Sigmoid colon (tissue), 7 donors: ENCODE results near the gene SIAH1. TPM values are rescaled to one million over a fixed set of nuclear protein-coding genes. Genes with fewer than 3 reads are reported as not detected.
"Not testable (repeated sequence)": the region's sequence is repeated elsewhere in the genome, so short reads cannot be mapped to it uniquely, and the experiment has no call there.

Experiments used
- DNase-seq: peaks from one replicate; pipeline ENCODE4 v3.0.0-alpha.2; 2019
- H3K27ac ChIP-seq, 4 donors: fragments of 200-600 bp; sonication (generic); one replicate each; pipeline ENCODE4 v1.5.1; 2016 to 2019; ENCODE audit warnings: mild to moderate bottlenecking in 1 of 4
- H3K27me3 ChIP-seq, 3 donors: fragments of 200-600 bp; sonication (generic); one replicate each; pipeline ENCODE4 v1.5.1; 2019; ENCODE audit warnings: mild to moderate bottlenecking in 1 of 3
- H3K36me3 ChIP-seq, 4 donors: fragments of 200-600 bp; sonication (generic); one replicate each; pipeline ENCODE4 v1.5.1; 2016 to 2019
- H3K4me1 ChIP-seq, 4 donors: fragments of 200-600 bp; sonication (generic); one replicate each; pipeline ENCODE4 v1.5.1; 2017 to 2019
- H3K4me3 ChIP-seq, 4 donors: fragments of 200-600 bp; sonication (generic); one replicate each; pipeline ENCODE4 v1.5.1; 2017 to 2019; ENCODE audit warnings: mild to moderate bottlenecking in 2 of 4, moderate library complexity in 1 of 4
- H3K9me3 ChIP-seq, 4 donors: fragments of 200-600 bp in 3 of 4; sonication (generic) in 3 of 4; one replicate each; pipeline versions ENCODE4 v1.5.1 to v1.6.1; 2013 to 2019
- CTCF ChIP-seq, 4 experiments: fragments of 450-650 bp in 3 of 4; fragments of 200-600 bp in 1 of 4; IDR thresholded peaks; one replicate each; pipeline ENCODE4 v1.5.1; 2016 to 2019; ENCODE audit warnings: antibody characterized with exemption in 4 of 4, mild to moderate bottlenecking in 3 of 4, moderate library complexity in 2 of 4
- EP300 ChIP-seq, 4 donors: sonication (generic); formaldehyde crosslinking; IDR thresholded peaks; one replicate each; pipeline ENCODE4 v1.6.1; 2017; ENCODE audit warnings: antibody characterized with exemption in 4 of 4
- POLR2A ChIP-seq, 2 donors: fragments of 450-650 bp; IDR thresholded peaks; one replicate each; pipeline ENCODE4 v1.6.1; 2016; ENCODE audit warnings: antibody characterized with exemption in 2 of 2, mild to moderate bottlenecking in 2 of 2, moderate library complexity in 2 of 2
- POLR2AphosphoS5 ChIP-seq, 4 donors: sonication (generic); formaldehyde crosslinking; IDR thresholded peaks; one replicate each; pipeline ENCODE4 v1.6.1; 2017; ENCODE audit warnings: antibody characterized with exemption in 4 of 4
- WGBS, 2 donors: extraction: QIAGEN DNeasy Blood & Tissue Kit; methylation state at CpG; one replicate each; pipeline ENCODE4 v1.1.7; 2013; 5-methylcytosine and 5-hydroxymethylcytosine counted together
- intact Hi-C: fragments of 100-400 bp; cut with DNase I; formaldehyde crosslinking; loops from one replicate; pipeline ENCODE4 v1.15.1; 2023
- polyA plus RNA-seq, 3 donors: library from polyadenylated mRNA; stranded (reverse); fragments of 200-250 nt; gene quantifications; one replicate each; pipeline ENCODE4 v1.2.3, GENCODE V29; 2013
- total RNA-seq, 4 donors: library from RNA; depleted of rRNA; stranded (reverse); fragments of >200 nt; gene quantifications; one replicate each; pipeline ENCODE4 v1.1.0, GENCODE V29; 2016
- donor health status: healthy with polysubstance abuse.
- donor health status: Bipolar disorder and iron deficiency.
- donor health status: healthy.

The SIAH1 gene
- total and polyA plus RNA-seq, 7 donors, result 18.1 to 37.4 (median 25.5) TPM

- no peak overlapping the region for H3K4me3 ChIP-seq
- DNase-seq, result no peak
- intact Hi-C loops, result no loop called here
- no peak overlapping the region for H3K27ac ChIP-seq
- TF ChIP-seq POLR2AphosphoS5 (IDR thresholded peaks at IDR 0.05) (no peak), POLR2A (IDR thresholded peaks at IDR 0.05) (no peak), EP300 (IDR thresholded peaks at IDR 0.05) (no peak), CTCF (IDR thresholded peaks at IDR 0.05) (no peak)
- no peaks in the 10 kb centered on the region for H3K27me3 ChIP-seq
- peaks cover 0 to 9% (median 1%) of the 10 kb centered on the region in 4 donors for H3K36me3 ChIP-seq
- WGBS, 2 donors, result 86 to 87% methylated on average over 2 of the region's 2 CpGs
- H3K9me3 ChIP-seq, result no peaks in the 10 kb centered on the region
- H3K4me1 ChIP-seq, result peaks cover 0 to 13% (median 3%) of the 10 kb centered on the region in 4 donors
Measured at GRCh38 chr16:48321317-48322036, 63.7 kb downstream of the SIAH1 start.

GRCh38 chr16:48318630-48319029 lies 66.6 kb downstream of the SIAH1 start:
- no peak for DNase-seq
- WGBS, 2 donors, result 51 to 81% methylated on average over 4 of the region's 4 CpGs
- H3K4me3 ChIP-seq, result no peak overlapping the region
- intact Hi-C loops, result no loop called here
- H3K36me3 ChIP-seq, result peaks cover 0 to 15% (median 1%) of the 10 kb centered on the region in 4 donors
- H3K9me3 ChIP-seq, result no peaks in the 10 kb centered on the region
- TF ChIP-seq POLR2A (IDR thresholded peaks at IDR 0.05), result no peak
- TF ChIP-seq EP300 (IDR thresholded peaks at IDR 0.05), result no peak
- TF ChIP-seq POLR2AphosphoS5 (IDR thresholded peaks at IDR 0.05), result no peak
- TF ChIP-seq CTCF (IDR thresholded peaks at IDR 0.05), result no peak
- peaks cover 0 to 9% (median 2%) of the 10 kb centered on the region in 4 donors for H3K4me1 ChIP-seq
- peak overlapping the region in 1 of 4 donors; percentile 32 for H3K27ac ChIP-seq
- no peaks in the 10 kb centered on the region for H3K27me3 ChIP-seq

- no peak overlapping the region for H3K27ac ChIP-seq
- 41 to 80% methylated on average over 2 of the region's 2 CpGs for WGBS, 2 donors
Measured at GRCh38 chr16:48317614-48318315, 67.4 kb downstream of the SIAH1 start.

GRCh38 chr16:48317026-48317425 lies 68.2 kb downstream of the SIAH1 start:
- Histone ChIP-seq H3K4me1 (peaks cover 0 to 9% (median 2%) of the 10 kb centered on the region in 4 donors), H3K36me3 (peaks cover 0 to 24% (median 0%) of the 10 kb centered on the region in 4 donors), H3K4me3 (no peak overlapping the region), H3K27me3 (no peaks in the 10 kb centered on the region), H3K27ac (no peak overlapping the region), H3K9me3 (peaks cover 0 to 1% (median 0%) of the 10 kb centered on the region in 4 donors)
- 93 to 95% methylated on average over 1 of the region's 1 CpG for WGBS, 2 donors
- TF ChIP-seq POLR2A (IDR thresholded peaks at IDR 0.05) (no peak), POLR2AphosphoS5 (IDR thresholded peaks at IDR 0.05) (no peak), EP300 (IDR thresholded peaks at IDR 0.05) (no peak), CTCF (IDR thresholded peaks at IDR 0.05) (no peak)
- intact Hi-C loops, result no loop called here
- DNase-seq, result no peak

More at GRCh38 chr16:48317614-48318315, 67.4 kb downstream of the SIAH1 start:
- Histone ChIP-seq H3K36me3 (peaks cover 0 to 23% (median 1%) of the 10 kb centered on the region in 4 donors), H3K4me1 (peaks cover 0 to 9% (median 2%) of the 10 kb centered on the region in 4 donors), H3K27me3 (no peaks in the 10 kb centered on the region), H3K9me3 (no peaks in the 10 kb centered on the region), H3K4me3 (no peak overlapping the region)
- intact Hi-C loops, result no loop called here
- TF ChIP-seq EP300 (IDR thresholded peaks at IDR 0.05) (no peak), POLR2AphosphoS5 (IDR thresholded peaks at IDR 0.05) (no peak), CTCF (IDR thresholded peaks at IDR 0.05) (no peak)
- no peak for DNase-seq

- H3K4me3 ChIP-seq, intact Hi-C loops, H3K4me1 ChIP-seq, H3K27me3 ChIP-seq, DNase-seq, H3K27ac ChIP-seq: not testable (repeated sequence)
- H3K36me3 ChIP-seq, result peaks cover 0 to 53% (median 8%) of the 10 kb centered on the region in 4 donors
- 98 to 100% methylated on average over 3 of the region's 3 CpGs for WGBS, 2 donors
- H3K9me3 ChIP-seq, result peaks cover 0 to 16% (median 11%) of the 10 kb centered on the region in 4 donors
Measured at GRCh38 chr16:48313905-48314304, 71.3 kb downstream of the SIAH1 start.
